ENCODE results near the gene MSANTD2.

The MSANTD2 gene

DNA sequence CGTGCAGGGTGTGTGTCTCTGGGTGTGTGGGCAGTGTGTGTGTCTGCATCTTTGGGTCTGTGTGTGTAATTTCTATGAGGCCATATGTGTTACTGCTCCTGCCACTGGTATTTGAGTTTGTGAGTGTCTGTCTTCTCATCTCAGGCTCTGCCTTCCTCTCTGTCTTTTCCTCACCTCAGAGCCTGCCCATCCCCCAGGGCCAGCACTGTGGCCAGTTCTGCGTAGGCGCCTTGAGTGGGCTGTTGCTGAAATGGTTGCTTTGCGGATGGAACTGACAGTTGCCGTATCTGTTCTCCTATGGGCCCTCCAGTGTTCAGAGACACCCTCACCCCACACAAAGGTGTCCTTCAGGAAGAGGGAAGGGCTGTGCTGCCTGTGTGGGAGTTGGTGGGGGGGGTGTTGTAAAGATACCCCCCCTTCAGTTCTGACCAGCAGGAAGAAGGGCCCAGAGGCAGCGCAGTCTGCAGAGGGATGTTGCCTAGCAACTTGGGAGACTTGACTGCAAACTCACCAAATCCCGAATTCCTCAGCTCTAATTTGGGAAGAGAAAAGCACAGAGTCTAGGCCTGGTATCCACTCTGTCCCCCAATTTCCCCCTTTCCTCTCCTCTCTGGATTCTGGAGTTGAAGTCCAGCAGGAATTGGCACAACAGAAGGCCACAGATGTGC lies 62.4 kb downstream of the MSANTD2 start:
- no peak for DNase-seq (ENCODE audit: low read depth in 2 of 2)

GRCh38 chr11:124736736-124737135 lies 63.5 kb downstream of the MSANTD2 start:
- DNase-seq (ENCODE audit: low read depth in 2 of 2), result no peak

DNA sequence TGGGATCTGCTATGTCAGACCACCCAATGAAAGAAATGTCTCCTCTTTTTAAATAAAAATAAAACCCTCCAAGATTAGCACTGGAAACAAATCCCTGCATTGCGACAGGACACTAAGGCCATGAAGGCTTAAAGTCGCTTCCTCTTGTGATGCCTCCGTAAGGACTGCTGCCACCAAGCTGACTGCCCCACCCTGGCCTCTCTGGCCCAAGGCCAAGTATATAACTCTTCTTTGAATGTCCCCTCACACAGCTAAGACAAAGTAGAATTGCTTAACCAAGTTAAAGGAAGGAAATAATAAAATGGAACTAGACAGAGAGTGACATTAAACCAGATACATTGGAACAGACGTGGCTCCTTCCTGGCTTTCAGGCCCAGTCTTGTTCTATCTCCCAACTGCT lies 68.0 kb downstream of the MSANTD2 start:
- DNase-seq (ENCODE audit: low read depth in 2 of 2), result no peak

- DNase-seq (ENCODE audit: low read depth in 2 of 2), result no peak
Observed at GRCh38 chr11:124729571-124729970, 70.6 kb downstream of the MSANTD2 start.

DNA sequence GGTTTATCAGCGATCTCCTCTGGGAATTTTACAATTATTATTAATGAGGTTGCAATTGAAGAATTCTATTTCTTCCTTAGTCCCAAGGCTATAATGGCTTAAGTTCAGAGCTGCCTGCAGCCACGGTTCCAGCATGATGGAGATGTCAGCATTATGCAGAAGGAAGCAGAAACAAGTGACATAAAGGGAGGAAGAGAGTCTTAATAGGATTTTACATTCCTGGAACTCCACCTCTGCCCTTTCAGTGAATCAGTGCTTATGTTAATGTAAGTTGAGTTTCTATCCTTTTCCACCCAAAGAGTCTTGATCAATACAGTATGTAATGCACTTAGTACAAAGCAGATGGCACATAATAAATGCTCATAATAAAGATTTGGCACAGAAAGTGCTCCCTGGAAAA lies 72.1 kb downstream of the MSANTD2 start:
- DNase-seq (ENCODE audit: low read depth in 2 of 2), result no peak

- no peak for DNase-seq (ENCODE audit: low read depth in 2 of 2)
Observed at GRCh38 chr11:124727474-124727873, 72.7 kb downstream of the MSANTD2 start.

DNA sequence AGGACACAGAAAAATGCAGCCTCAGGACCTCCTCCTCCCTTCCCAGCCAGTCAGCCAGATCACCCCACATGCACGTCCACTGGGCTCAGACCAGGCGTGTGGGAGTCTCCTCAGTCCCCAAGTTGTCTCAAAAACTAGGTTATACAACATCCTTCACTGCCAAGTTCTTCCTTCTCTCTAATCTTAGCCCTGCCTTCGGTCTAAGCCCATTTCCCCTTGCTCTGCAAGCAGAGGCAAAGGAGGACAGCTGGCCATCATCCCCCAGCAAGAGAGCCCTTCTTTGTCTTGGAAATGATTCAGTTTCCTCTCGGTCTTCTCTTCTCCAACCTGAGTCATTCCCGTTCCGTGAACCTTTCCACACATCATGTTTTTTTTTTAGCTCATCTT lies 74.5 kb downstream of the MSANTD2 start:
- DNase-seq (ENCODE audit: low read depth in 2 of 2), result no peak

DNA sequence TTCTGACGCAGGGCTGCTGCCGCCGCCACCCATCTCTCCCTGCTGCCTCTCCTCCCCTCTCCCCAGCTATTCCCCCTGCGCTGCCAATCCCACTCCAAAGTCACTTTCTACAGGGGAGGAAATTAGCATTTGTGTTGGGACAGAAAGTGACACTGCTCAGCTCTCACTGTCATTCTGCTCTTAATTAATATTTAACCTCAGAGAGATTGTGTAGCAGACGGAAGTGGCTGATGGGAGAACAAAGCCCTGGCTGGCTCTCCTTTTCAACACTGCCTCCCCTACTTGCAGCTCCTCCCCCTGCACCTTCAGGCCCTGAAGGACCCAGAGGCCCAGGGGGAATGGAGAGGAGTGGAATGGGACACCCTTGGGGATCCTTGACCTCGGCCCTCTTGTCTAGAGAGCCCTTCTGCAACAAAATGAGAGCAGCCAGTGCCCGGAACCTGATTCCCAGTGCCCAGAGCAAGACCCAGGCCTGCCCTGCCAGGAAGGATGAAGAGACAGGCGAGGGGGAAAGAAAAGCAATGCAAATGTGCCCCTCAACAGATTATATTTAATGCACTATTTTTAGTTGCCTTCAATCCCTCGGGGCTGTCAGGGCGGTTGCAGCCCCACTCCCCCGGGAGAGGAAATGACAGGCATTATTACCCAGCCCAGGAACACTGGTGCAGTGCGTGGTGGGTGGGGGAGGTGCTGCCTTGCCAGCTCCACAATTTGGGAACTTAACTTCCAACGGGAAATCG lies 75.1 kb downstream of the MSANTD2 start:
- DNase-seq (ENCODE audit: low read depth in 2 of 2), result no peak

DNA sequence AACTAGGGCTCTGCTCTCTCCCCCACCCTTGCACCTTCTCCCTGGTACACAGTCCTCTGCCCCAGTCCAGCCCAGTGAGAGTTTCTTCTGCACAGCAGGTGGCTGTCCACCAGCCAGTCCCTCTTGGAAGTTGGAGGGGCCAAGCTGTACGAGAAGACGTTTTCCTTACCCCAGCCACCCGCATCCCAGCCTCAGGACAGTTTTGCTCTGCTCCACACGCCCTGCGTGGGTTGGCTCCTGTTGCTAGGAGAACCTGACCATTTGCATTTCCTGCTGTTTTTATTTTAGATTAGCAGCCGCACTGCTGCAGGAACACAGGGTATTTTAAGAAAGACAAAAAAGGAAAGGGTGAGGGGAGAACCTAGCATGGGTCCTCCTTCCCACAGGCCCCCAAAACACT lies 78.0 kb downstream of the MSANTD2 start:
- no peak for DNase-seq (ENCODE audit: low read depth in 2 of 2)

GRCh38 chr11:124719534-124719933 lies 80.7 kb downstream of the MSANTD2 start:
- DNase-seq (ENCODE audit: low read depth in 2 of 2), result no peak

DNA sequence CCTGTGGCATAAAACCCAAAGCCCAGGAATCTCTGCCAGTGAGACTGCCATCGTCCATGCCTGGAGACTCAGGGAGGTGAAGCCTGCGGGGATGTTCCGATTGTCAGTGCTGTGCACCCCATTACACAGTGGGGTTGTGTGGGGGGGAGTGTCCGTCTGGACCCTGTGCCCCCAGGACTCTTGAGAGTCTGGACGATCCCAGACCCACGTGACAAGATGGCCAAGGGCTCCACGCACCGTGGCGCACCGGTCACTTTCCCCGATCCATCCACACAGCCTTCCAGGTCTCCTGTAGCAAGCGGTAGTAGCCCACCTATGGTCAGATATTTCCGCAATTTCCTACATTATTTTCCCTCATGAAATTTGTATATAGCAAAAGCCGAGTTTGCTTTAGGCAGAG lies 81.4 kb downstream of the MSANTD2 start:
- no peak for DNase-seq (ENCODE audit: low read depth in 2 of 2)

DNA sequence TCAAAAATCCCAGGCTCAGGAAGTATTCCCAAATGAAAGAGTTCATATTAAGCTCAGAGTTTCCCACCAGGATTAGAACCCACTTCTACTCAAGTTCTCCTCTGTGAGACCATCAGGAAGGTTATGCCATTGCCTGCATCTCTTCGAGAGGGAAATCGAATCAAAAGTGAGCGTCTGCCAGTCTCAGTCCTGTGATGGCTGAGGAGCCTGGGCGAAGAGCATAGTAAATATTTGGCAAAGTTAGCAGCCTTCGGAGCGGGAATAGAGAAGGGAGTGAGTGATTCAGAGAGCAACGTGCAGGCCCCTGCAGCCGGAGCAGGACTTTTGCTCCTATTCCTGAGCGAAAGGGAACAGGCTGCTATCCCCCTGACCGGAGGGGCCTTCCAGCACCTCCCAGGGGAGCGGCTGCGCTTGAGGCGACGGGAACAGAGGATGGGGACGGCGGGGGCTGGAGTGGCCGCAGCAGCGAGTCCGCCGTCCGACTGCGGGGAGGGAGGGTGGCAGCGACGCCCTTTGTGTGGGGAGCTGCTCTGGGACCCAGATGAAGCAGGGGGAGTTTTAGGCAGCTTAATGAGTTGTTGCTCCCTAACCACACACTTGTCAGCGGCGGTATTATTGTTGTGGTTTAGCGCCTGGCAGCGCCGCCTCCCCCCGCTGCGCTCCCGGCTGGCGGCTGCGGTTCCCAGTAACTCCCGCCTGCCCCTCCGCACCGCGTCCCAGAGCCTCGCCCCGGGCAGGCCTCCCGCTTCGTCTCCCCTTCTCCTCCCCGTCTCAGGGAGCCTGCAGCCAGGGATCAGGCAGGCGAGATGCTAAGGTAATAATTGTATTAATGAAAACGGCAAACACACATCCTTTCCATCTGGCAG lies 82.2 kb downstream of the MSANTD2 start:
- DNase-seq (ENCODE audit: low read depth in 2 of 2), result no peak

- no peak for DNase-seq (ENCODE audit: low read depth in 2 of 2)
Observed at GRCh38 chr11:124717421-124717785, 82.8 kb downstream of the MSANTD2 start.

DNA sequence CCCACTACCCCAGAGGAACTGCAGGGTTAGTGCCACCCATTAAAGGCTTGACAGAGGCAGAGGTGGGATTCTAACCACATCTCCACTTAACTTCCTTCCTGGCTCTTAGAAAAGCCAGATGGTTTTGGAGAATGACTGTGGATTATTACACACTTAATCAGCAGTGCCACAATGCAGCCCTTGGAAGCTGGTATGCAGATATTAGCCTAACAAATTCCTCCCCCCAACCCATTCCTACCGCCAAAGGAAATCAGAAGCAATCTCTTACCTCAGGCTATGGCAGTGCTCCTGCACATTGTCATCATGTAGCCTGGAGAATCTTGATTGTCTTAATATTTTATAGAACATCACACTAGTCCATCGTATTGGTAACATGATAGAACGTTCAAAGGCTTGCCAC lies 83.6 kb downstream of the MSANTD2 start:
- no peak for DNase-seq (ENCODE audit: low read depth in 2 of 2)

Measured in stimulated activated CD4-positive, alpha-beta T cell treated with anti-CD3 and anti-CD28 coated beads, Interleukin-1b, Interleukin-23, amount 100 ng/mL, for 1 hour (primary cell).